Peyer's patch (tissue), 4 donors: ENCODE results near the gene PDP2.

Experiments
- POLR2A ChIP-seq, 2 donors: fragments of 450-650 bp; IDR thresholded peaks; one replicate each; pipeline ENCODE4 v1.5.1; 2017; ENCODE audit warnings: antibody characterized with exemption in 2 of 2, mild to moderate bottlenecking in 2 of 2, moderate library complexity in 2 of 2
- TF ChIP-seq, protein P1 (sequence below), 6 experiments: fragments of 450-650 bp in 4 of 6; fragments of 200-600 bp in 2 of 6; sonication (generic) in 1 of 6; IDR thresholded peaks; one replicate each; pipeline ENCODE4 v1.5.1; 2017 to 2019; ENCODE audit warnings: antibody characterized with exemption in 6 of 6, mild to moderate bottlenecking in 3 of 6, moderate library complexity in 1 of 6

DNA sequence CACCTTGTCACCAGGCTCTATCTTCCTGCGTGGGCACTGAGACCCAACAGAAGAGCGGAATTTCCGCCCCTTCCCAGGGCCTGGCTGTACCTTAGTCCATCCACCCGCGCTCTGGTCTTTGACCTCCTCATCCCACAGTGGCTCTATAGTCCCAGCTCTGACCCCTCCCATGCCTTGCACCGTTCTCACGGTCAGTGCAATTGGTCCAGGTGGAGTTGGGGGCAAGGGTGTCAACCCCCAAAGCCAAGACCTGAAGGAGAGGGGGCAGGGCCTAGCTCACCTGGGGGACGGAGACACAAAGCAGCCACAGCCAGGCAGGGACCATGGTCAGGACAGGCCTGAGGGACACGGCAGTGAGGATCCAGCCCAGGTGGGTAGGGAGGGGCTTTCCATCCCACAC, 37.4 kb downstream of the PDP2 start:
- TF ChIP-seq, protein P1, sequence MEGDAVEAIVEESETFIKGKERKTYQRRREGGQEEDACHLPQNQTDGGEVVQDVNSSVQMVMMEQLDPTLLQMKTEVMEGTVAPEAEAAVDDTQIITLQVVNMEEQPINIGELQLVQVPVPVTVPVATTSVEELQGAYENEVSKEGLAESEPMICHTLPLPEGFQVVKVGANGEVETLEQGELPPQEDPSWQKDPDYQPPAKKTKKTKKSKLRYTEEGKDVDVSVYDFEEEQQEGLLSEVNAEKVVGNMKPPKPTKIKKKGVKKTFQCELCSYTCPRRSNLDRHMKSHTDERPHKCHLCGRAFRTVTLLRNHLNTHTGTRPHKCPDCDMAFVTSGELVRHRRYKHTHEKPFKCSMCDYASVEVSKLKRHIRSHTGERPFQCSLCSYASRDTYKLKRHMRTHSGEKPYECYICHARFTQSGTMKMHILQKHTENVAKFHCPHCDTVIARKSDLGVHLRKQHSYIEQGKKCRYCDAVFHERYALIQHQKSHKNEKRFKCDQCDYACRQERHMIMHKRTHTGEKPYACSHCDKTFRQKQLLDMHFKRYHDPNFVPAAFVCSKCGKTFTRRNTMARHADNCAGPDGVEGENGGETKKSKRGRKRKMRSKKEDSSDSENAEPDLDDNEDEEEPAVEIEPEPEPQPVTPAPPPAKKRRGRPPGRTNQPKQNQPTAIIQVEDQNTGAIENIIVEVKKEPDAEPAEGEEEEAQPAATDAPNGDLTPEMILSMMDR (IDR thresholded peaks at IDR 0.05), result no peak
- no peak for TF ChIP-seq POLR2A (IDR thresholded peaks at IDR 0.05)
